Measurements from ENCODE around the gene TLCD3A.

Gene TLCD3A

DNA sequence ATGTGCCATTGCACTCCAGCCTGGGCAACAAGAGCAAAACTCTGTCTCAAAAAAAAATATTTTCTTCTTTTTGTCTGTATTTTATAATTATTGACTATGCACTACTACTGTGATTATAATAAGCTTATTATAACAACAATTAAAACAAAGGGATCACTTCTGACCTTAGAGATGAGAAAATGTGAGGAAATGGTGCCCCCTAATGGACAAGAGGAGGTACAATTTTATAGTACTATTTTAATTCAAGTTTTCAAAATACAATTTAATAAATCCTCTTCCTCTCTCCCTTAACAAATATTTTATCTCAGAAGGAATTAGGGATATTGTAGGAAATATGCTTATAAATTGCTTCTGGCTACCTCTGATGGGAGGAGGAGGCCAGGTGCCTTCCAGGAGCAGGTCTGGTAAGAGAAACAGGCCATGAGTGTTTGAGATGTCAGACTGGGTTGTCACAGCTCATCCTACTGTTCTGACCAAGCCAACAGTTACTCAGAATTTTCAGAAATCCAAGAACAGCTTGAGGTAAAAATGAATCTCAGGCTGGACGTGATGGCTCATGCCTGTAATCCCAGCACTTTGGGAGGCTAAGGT lies 31.8 kb upstream of the TLCD3A start:
- TF ChIP-seq ZFX (IDR thresholded peaks at IDR 0.05; ENCODE audit: borderline replicate concordance) = no peak
- TF ChIP-seq, protein P1, sequence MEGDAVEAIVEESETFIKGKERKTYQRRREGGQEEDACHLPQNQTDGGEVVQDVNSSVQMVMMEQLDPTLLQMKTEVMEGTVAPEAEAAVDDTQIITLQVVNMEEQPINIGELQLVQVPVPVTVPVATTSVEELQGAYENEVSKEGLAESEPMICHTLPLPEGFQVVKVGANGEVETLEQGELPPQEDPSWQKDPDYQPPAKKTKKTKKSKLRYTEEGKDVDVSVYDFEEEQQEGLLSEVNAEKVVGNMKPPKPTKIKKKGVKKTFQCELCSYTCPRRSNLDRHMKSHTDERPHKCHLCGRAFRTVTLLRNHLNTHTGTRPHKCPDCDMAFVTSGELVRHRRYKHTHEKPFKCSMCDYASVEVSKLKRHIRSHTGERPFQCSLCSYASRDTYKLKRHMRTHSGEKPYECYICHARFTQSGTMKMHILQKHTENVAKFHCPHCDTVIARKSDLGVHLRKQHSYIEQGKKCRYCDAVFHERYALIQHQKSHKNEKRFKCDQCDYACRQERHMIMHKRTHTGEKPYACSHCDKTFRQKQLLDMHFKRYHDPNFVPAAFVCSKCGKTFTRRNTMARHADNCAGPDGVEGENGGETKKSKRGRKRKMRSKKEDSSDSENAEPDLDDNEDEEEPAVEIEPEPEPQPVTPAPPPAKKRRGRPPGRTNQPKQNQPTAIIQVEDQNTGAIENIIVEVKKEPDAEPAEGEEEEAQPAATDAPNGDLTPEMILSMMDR (IDR thresholded peaks at IDR 0.05) = peak; percentile 79

GRCh38 chr17:703081-703875 lies 29.1 kb upstream of the TLCD3A start:
- TF ChIP-seq, protein P1 (IDR thresholded peaks at IDR 0.05) = no peak
- TF ChIP-seq ZFX (IDR thresholded peaks at IDR 0.05; ENCODE audit: borderline replicate concordance) = no peak
- H3K27ac ChIP-seq = no peak overlapping the region

More for the DNA sequence above, 31.8 kb upstream of the TLCD3A start:
- no peak overlapping the region for H3K27ac ChIP-seq

- H3K27ac ChIP-seq = no peak overlapping the region
- TF ChIP-seq ZFX (IDR thresholded peaks at IDR 0.05; ENCODE audit: borderline replicate concordance) = no peak
- TF ChIP-seq, protein P1 (IDR thresholded peaks at IDR 0.05) = no peak
These were observed 28.1 kb upstream of the TLCD3A start for GRCh38 chr17:704111-704864.

DNA sequence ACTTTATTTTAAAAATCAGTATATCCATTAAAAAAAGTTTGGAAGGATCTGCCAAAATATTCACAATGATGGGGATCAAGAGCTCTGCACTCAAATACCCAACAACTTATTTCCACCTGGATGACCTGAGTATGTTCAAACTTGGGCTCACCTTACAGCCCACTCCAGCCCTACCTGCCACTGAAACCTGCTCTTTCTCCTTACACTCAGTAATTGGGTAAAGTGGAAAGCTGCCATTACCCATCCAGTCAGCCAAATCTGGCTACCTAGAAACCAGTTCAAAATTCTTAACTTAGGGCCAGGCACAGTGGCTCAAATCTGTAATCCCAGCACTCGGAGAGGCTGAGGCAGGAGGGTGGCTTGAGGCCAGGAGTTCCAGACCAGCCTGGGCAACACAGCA lies 27.4 kb upstream of the TLCD3A start:
- TF ChIP-seq, protein P1 (IDR thresholded peaks at IDR 0.05) = no peak
- no peak for TF ChIP-seq ZFX (IDR thresholded peaks at IDR 0.05; ENCODE audit: borderline replicate concordance)
- no peak overlapping the region for H3K27ac ChIP-seq

GRCh38 chr17:705863-706262 lies 26.5 kb upstream of the TLCD3A start:
- H3K27ac ChIP-seq = no peak overlapping the region
- TF ChIP-seq, protein P1 (IDR thresholded peaks at IDR 0.05) = no peak
- TF ChIP-seq ZFX (IDR thresholded peaks at IDR 0.05; ENCODE audit: borderline replicate concordance) = no peak

- TF ChIP-seq, protein P1 (IDR thresholded peaks at IDR 0.05) = no peak
- no peak for TF ChIP-seq ZFX (IDR thresholded peaks at IDR 0.05; ENCODE audit: borderline replicate concordance)
These were observed 24.3 kb upstream of the TLCD3A start for GRCh38 chr17:708132-708531.

More at GRCh38 chr17:708132-708531, 24.3 kb upstream of the TLCD3A start:
- no peak overlapping the region for H3K27ac ChIP-seq
